GM12878 (cell line): ENCODE data around the gene CEP131. TPM values are rescaled to one million over a fixed set of nuclear protein-coding genes. Genes with fewer than 3 reads are reported as not detected.

ENCODE experiments used
- ATAC-seq: fragments of 200-7000 bp; cut with Tn5 transposase; 3 replicates; pipeline ENCODE4 v1.9.1; 2020; ENCODE audit warnings: mild to moderate bottlenecking, moderate library complexity
- BruUV-seq: library from RNA; stranded (reverse); fragments of 400-500 nt; replicated peaks from 2 replicates; lab custom pipeline; 2021; lab: Mats Ljungman, UMichigan
- CTCF ChIA-PET: fragments of 300-600 bp; sonication (Branson Sonifier 250); formaldehyde crosslinking; extraction: SDS; loops from one replicate; lab custom pipeline; 2021; ENCODE audit warnings: inconsistent platforms; lab: Yijun Ruan, JAX
- POLR2A ChIA-PET: fragments of 350-600 bp; formaldehyde crosslinking; extraction: SDS; loops from one replicate; lab custom pipeline; 2021; ENCODE audit warnings: inconsistent platforms; lab: Charles Lee
- RAD21 ChIA-PET: fragments of 300-600 bp; sonication (Branson Sonifier 250); formaldehyde crosslinking; loops from one replicate; lab custom pipeline; 2023; ENCODE audit warnings: antibody characterized with exemption; ENCODE audit not compliant: unreplicated experiment; lab: Charles Lee
- SMC1A ChIA-PET: fragments of 300-600 bp; sonication (Branson Sonifier 250); formaldehyde crosslinking; loops from one replicate; lab custom pipeline; 2023; ENCODE audit not compliant: unreplicated experiment, uncharacterized antibody; lab: Charles Lee
- DNase-seq: peaks from one replicate; pipeline ENCODE4 v3.0.0-alpha.2; 2011; ENCODE audit warnings: low read depth, low spot score
- FAIRE-seq: peaks from 3 replicates; lab custom pipeline; 2011; peaks lifted over from hg19 to GRCh38; lab: Jason Lieb, UNC
- H2AFZ ChIP-seq: 2 replicates; pipeline ENCODE4 v1.6.0; 2011; ENCODE audit warnings: low read depth, low read length, control low read depth; ENCODE audit not compliant: control insufficient read depth
- H3K27ac ChIP-seq: 2 replicates; pipeline ENCODE4 v1.5.1; 2011; ENCODE audit warnings: control low read depth; ENCODE audit not compliant: control insufficient read depth, insufficient read depth
- H3K27me3 ChIP-seq, 2 experiments: replicated peaks in 1 of 2; 2 replicates each; pipeline versions ENCODE4 v1.6.0 to v1.6.1; 2011; ENCODE audit warnings: low read length in 1 of 2; ENCODE audit not compliant: control insufficient read depth in 2 of 2, insufficient read depth in 2 of 2
- H3K36me3 ChIP-seq, 2 experiments: 2 replicates each; pipeline ENCODE4 v1.5.1; 2011; ENCODE audit warnings: low read length in 1 of 2; ENCODE audit not compliant: control insufficient read depth in 2 of 2, insufficient read depth in 2 of 2
- H3K4me1 ChIP-seq: 2 replicates; pipeline ENCODE4 v1.6.1; 2011; ENCODE audit warnings: mild to moderate bottlenecking, low read length, moderate library complexity, mixed read lengths; ENCODE audit not compliant: control insufficient read depth, insufficient read depth
- H3K4me2 ChIP-seq: 2 replicates; pipeline ENCODE4 v1.6.0; 2011; ENCODE audit warnings: control low read depth; ENCODE audit not compliant: control insufficient read depth, insufficient read depth
- H3K4me3 ChIP-seq: fragments of 200-600 bp; sonication (generic); 2 replicates; pipeline ENCODE4 v1.5.1; 2016
- H3K79me2 ChIP-seq: 2 replicates; pipeline ENCODE4 v1.6.0; 2011; ENCODE audit warnings: low read length; ENCODE audit not compliant: control insufficient read depth, insufficient read depth
- H3K9ac ChIP-seq: 2 replicates; pipeline ENCODE4 v1.8.0; 2011; ENCODE audit warnings: low read length, control low read depth, mixed read lengths; ENCODE audit not compliant: control insufficient read depth, insufficient read depth
- H3K9me3 ChIP-seq: replicated peaks from 3 replicates; pipeline ENCODE4 v1.5.1; 2011; ENCODE audit warnings: mild to moderate bottlenecking, low read length; ENCODE audit not compliant: control insufficient read depth, insufficient read depth
- H4K20me1 ChIP-seq: 2 replicates; pipeline ENCODE4 v1.6.0; 2011; ENCODE audit not compliant: control insufficient read depth, insufficient read depth
- BMI1 ChIP-seq: fragments of 450-650 bp; IDR thresholded peaks from 2 replicates; pipeline ENCODE4 v1.6.1; 2016; ENCODE audit warnings: mild to moderate bottlenecking, moderate library complexity, borderline replicate concordance
- CHD1 ChIP-seq: IDR thresholded peaks from 2 replicates; pipeline ENCODE4 v1.6.1; 2012; ENCODE audit warnings: low read depth, low read length, improper control_type of control experiment
- FOXK2 ChIP-seq: fragments of 450-650 bp; IDR thresholded peaks from 2 replicates; pipeline ENCODE4 v1.6.1; 2017; ENCODE audit warnings: mild to moderate bottlenecking, moderate library complexity
- NBN ChIP-seq: fragments of 450-650 bp; IDR thresholded peaks from 2 replicates; pipeline ENCODE4 v1.6.1; 2016
- SMARCA5 ChIP-seq: fragments of 450-650 bp; IDR thresholded peaks from 2 replicates; pipeline ENCODE4 v1.6.1; 2017; ENCODE audit warnings: mild to moderate bottlenecking
- YBX1 ChIP-seq: fragments of 450-650 bp; IDR thresholded peaks from 2 replicates; pipeline ENCODE4 v1.6.1; 2016; ENCODE audit warnings: antibody characterized with exemption
- ZBED1 ChIP-seq: IDR thresholded peaks from 2 replicates; pipeline ENCODE4 v1.6.1; 2016; ENCODE audit warnings: borderline replicate concordance
- ZSCAN29 ChIP-seq: fragments of 450-650 bp; IDR thresholded peaks from 2 replicates; pipeline ENCODE4 v1.6.1; 2017; ENCODE audit warnings: mild to moderate bottlenecking, moderate library complexity
- WGBS: methylation state at CpG from one replicate; pipeline ENCODE4 v1.1.6; 2016; ENCODE audit warnings: low lambda C conversion rate; ENCODE audit not compliant: insufficient replicate concordance, insufficient coverage; ENCODE audit errors: missing lambda C conversion rate; 5-methylcytosine and 5-hydroxymethylcytosine counted together
- in situ Hi-C: fragments of 300-500 bp; cut with MboI; formaldehyde crosslinking; loops from 9 replicates; pipeline ENCODE4 v1.14.3; 2018; ENCODE audit warnings: mixed read lengths
- intact Hi-C: fragments of 100-400 bp; cut with micrococcal nuclease; formaldehyde crosslinking; loops from one replicate; pipeline ENCODE4 v1.14.2; 2022; ENCODE audit not compliant: unreplicated experiment
- polyA plus RNA-seq, 11 experiments: library from polyadenylated mRNA; depleted of rRNA in 4 of 11; unstranded in 6 of 11; stranded (reverse) in 5 of 11; fragments of >200 nt; fragmentation: Nextera tagmentation in 4 of 11; fragmentation: Illumina TruSeq in 1 of 11; extraction: Ambion mirVana in 4 of 11; extraction: Trizol in 1 of 11; gene quantifications; 1 replicate in 1 of 11; 2 replicates in 10 of 11; pipeline versions ENCODE4 v1.2.1 to v1.2.3, GENCODE V29; 2011 to 2016; ENCODE audit warnings: inconsistent platforms in 2 of 11, missing spikeins in 2 of 11, low read depth in 1 of 11
- total RNA-seq, 4 experiments: library from RNA; depleted of rRNA in 3 of 4; stranded (reverse); fragments of >200 nt in 3 of 4; fragmentation: Illumina TruSeq in 1 of 4; extraction: Trizol in 1 of 4; gene quantifications; 2 replicates each; pipeline versions ENCODE4 v1.2.1 to v1.2.3, GENCODE V29; 2013 to 2021
- TF ChIP-seq, protein P1 (sequence below): IDR thresholded peaks from 2 replicates; pipeline ENCODE4 v1.6.1; 2012; ENCODE audit warnings: low read depth, low read length, improper control_type of control experiment

The CEP131 gene
- total and polyA plus RNA-seq, 10 of the 15 experiments (the other 5 are each of a cell fraction or from before 2014, with no cell fraction given): 0.05 to 17.3 (median 6.7) TPM

DNA sequence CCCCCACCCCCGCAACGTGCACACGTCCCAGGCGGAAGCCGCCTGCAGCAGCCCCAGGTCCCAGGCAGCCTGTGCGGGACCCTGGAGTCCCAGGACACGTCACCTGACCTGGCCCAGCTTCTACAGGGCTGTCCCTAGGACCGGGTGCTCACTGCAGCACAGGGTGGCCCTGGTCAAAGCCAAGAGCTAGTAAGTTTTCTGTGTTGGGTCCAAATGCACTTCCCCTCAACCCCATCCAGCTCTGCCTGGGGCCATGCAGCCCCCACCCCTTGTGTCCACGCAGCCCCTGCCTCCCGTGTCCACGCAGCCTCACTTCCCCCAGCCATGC is 79.6 kb downstream of the CEP131 start:
- H3K79me2 ChIP-seq: no peaks in the 10 kb centered on the region
- H3K9ac ChIP-seq: no peak overlapping the region
- RAD21 ChIA-PET: interaction anchor here (1.0 to 1.4 kb wide), 2 partner anchors 99 to 341 kb away, joined by 3 to 5 read pairs; no protein-coding TSS in a partner anchor
- no TSS peak for BruUV-seq
- H3K4me3 ChIP-seq: no peak overlapping the region
- FAIRE-seq (no peak), DNase-seq (no peak), ATAC-seq (peak; percentile 14; the same call in 1 of the 3 replicates)
- H3K36me3 ChIP-seq: no peaks in the 10 kb centered on the region
- POLR2A ChIA-PET: no interaction called here
- intact Hi-C loops: loop anchor here (5.0 kb wide), 1 partner anchor 339 kb away; no protein-coding TSS in a partner anchor
- no peak overlapping the region for H3K4me2 ChIP-seq
- H3K27me3 ChIP-seq: no peaks in the 10 kb centered on the region
- 36% methylated on average over 9 of the region's 11 CpGs for WGBS
- H3K4me1 ChIP-seq: no peaks in the 10 kb centered on the region
- no peak overlapping the region for H2AFZ ChIP-seq
- SMC1A ChIA-PET: interaction anchor here (1.5 to 2.4 kb wide), 2 partner anchors 96 to 99 kb away, joined by 5 to 7 read pairs; partner anchors contain the start of genes NDUFAF8 and TEPSIN
- no peaks in the 10 kb centered on the region for H3K9me3 ChIP-seq
- CTCF ChIA-PET: interaction anchor here (0.6 to 1.9 kb wide), 4 partner anchors 10 to 342 kb away, joined by 3 to 17 read pairs (median 4); partner anchors contain the start of genes NDUFAF8 and TEPSIN
- in situ Hi-C loops: loop anchor here (25.0 kb wide), 1 partner anchor 344 kb away; no protein-coding TSS in a partner anchor
- TF ChIP-seq SMARCA5 (no peak), ZSCAN29 (no peak), ZBED1 (no peak), CHD1 (no peak), NBN (no peak), FOXK2 (no peak), YBX1 (no peak), BMI1 (no peak)
- TF ChIP-seq, protein P1, sequence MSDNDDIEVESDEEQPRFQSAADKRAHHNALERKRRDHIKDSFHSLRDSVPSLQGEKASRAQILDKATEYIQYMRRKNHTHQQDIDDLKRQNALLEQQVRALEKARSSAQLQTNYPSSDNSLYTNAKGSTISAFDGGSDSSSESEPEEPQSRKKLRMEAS: no peak
- no peaks in the 10 kb centered on the region for H4K20me1 ChIP-seq
- H3K27ac ChIP-seq: no peak overlapping the region
